Esophagus muscularis mucosa (tissue), 4 donors: ENCODE data around the gene GTF2I.
"Not testable (repeated sequence)": the region's sequence is repeated elsewhere in the genome, so short reads cannot be mapped to it uniquely, and the experiment has no call there.

Experiments used
- CTCF ChIP-seq, 3 experiments: fragments of 200-600 bp in 2 of 3; fragments of 450-650 bp in 1 of 3; sonication (generic) in 2 of 3; IDR thresholded peaks; one replicate each; pipeline ENCODE4 v1.5.1; 2017 to 2019; ENCODE audit warnings: antibody characterized with exemption in 3 of 3, mild to moderate bottlenecking in 2 of 3, moderate library complexity in 1 of 3
- EP300 ChIP-seq: sonication (generic); formaldehyde crosslinking; IDR thresholded peaks from one replicate; pipeline ENCODE4 v1.6.1; 2017; ENCODE audit warnings: antibody characterized with exemption
- POLR2A ChIP-seq: fragments of 450-650 bp; IDR thresholded peaks from one replicate; pipeline ENCODE4 v1.6.1; 2017; ENCODE audit warnings: antibody characterized with exemption, moderate library complexity, mild to moderate bottlenecking, low read depth
- POLR2AphosphoS5 ChIP-seq, 2 donors: sonication (generic); formaldehyde crosslinking; IDR thresholded peaks; one replicate each; pipeline ENCODE4 v1.6.1; 2017; ENCODE audit warnings: antibody characterized with exemption in 2 of 2

- not testable (repeated sequence) for TF ChIP-seq POLR2A; CTCF (IDR thresholded peaks at IDR 0.05); POLR2AphosphoS5 (IDR thresholded peaks at IDR 0.05); EP300
Measured at GRCh38 chr7:74779053-74779452, 121.5 kb downstream of the GTF2I start.
